HTR-8/SVneo (cell line): ENCODE results near the gene MAPK8IP3.
A peak's percentile ranks its signal among the peaks of the same experiment; 100 is the strongest.

Experiments
- DNase-seq: peaks from one replicate; pipeline ENCODE4 v3.0.0; 2011; ENCODE audit warnings: low spot score, mixed read lengths; ENCODE audit not compliant: insufficient read length
- FAIRE-seq: peaks from 2 replicates; lab custom pipeline; 2011; peaks lifted over from hg19 to GRCh38; lab: Jason Lieb, UNC

The MAPK8IP3 gene

GRCh38 chr16:1771188-1771863, 65.3 kb downstream of the MAPK8IP3 start, which contains the start of gene NME3:
Gene NME3 (minus strand): TSS chr16:1771543. CDS start chr16:1771534, 9 bp downstream.
- DNase-seq (peak; percentile 59), FAIRE-seq (peak; percentile 40)

- FAIRE-seq (no peak), DNase-seq (no peak)
These were observed 65.9 kb downstream of the MAPK8IP3 start for GRCh38 chr16:1771864-1772361.

GRCh38 chr16:1772362-1772907, 66.4 kb downstream of the MAPK8IP3 start, which contains the start of gene EME2:
Gene EME2 (plus strand): TSS chr16:1772810. CDS start chr16:1773228, 418 bp downstream.
- peak; percentile 16 for FAIRE-seq

GRCh38 chr16:1772908-1773702, 67.1 kb downstream of the MAPK8IP3 start, which contains the start of gene MRPS34:
Gene MRPS34 (minus strand): TSS chr16:1773134. CDS start chr16:1773119, 15 bp downstream.
- DNase-seq (peak; percentile 80), FAIRE-seq (peak; percentile 95)

More at GRCh38 chr16:1772362-1772907, 66.4 kb downstream of the MAPK8IP3 start, which contains the start of gene EME2:
- no peak for DNase-seq

- peak; percentile 36 for FAIRE-seq
- DNase-seq = no peak
These were observed 67.9 kb downstream of the MAPK8IP3 start for GRCh38 chr16:1773703-1774447.

- no peak for DNase-seq
- FAIRE-seq = no peak
These were observed 68.4 kb downstream of the MAPK8IP3 start for GRCh38 chr16:1774448-1774780.

GRCh38 chr16:1775006-1775845, 69.2 kb downstream of the MAPK8IP3 start:
- no peak for FAIRE-seq

GRCh38 chr16:1775846-1776671, 70.1 kb downstream of the MAPK8IP3 start:
- FAIRE-seq (no peak), DNase-seq (no peak)

More at GRCh38 chr16:1775006-1775845, 69.2 kb downstream of the MAPK8IP3 start:
- no peak for DNase-seq

GRCh38 chr16:1776672-1776955, 70.6 kb downstream of the MAPK8IP3 start:
- no peak for DNase-seq
- no peak for FAIRE-seq

- no peak for FAIRE-seq
- no peak for DNase-seq
These were observed 71.0 kb downstream of the MAPK8IP3 start for GRCh38 chr16:1776991-1777374.

- FAIRE-seq (no peak), DNase-seq (no peak)
These were observed 71.6 kb downstream of the MAPK8IP3 start for GRCh38 chr16:1777375-1778199.

- no peak for DNase-seq
- no peak for FAIRE-seq
These were observed 72.5 kb downstream of the MAPK8IP3 start for GRCh38 chr16:1778200-1779179.

GRCh38 chr16:1779234-1779701, 73.3 kb downstream of the MAPK8IP3 start:
- no peak for DNase-seq
- FAIRE-seq = no peak

GRCh38 chr16:1779741-1780676, 74.0 kb downstream of the MAPK8IP3 start:
- FAIRE-seq (no peak), DNase-seq (no peak)

GRCh38 chr16:1780677-1781072, 74.7 kb downstream of the MAPK8IP3 start:
- no peak for DNase-seq
- FAIRE-seq = no peak
